SKM-1 treated with dmso at 0.1 percent for 144 hours (cell line): ENCODE measurements around the gene RAD23B.
A peak's percentile ranks its signal among the peaks of the same experiment; 100 is the strongest.
"Not testable (repeated sequence)": the region's sequence is repeated elsewhere in the genome, so short reads cannot be mapped to it uniquely, and the experiment has no call there.

Source experiments
- DNase-seq: peaks from one replicate; lab custom pipeline; 2025; ENCODE audit not compliant: unreplicated experiment; lab: John Stamatoyannopoulos, UW

RAD23B gene

GRCh38 chr9:107282759-107283622 is at the start of gene RAD23B:
RAD23B (plus strand) TSS chr9:107283279; CDS start chr9:107283630, 351 bp downstream.
- DNase-seq, result peak; percentile 82

- no peak for DNase-seq
Measured at GRCh38 chr9:107235765-107236442, 47.2 kb upstream of the RAD23B start.

GRCh38 chr9:107237873-107238272 is 45.2 kb upstream of the RAD23B start:
- DNase-seq, result no peak

- no peak for DNase-seq
Measured at GRCh38 chr9:107239474-107239873, 43.6 kb upstream of the RAD23B start.

GRCh38 chr9:107240260-107240659 is 42.8 kb upstream of the RAD23B start:
- DNase-seq, result no peak

- DNase-seq, result no peak
Measured at GRCh38 chr9:107242073-107243030, 40.7 kb upstream of the RAD23B start.

GRCh38 chr9:107243742-107244141 is 39.3 kb upstream of the RAD23B start:
- DNase-seq, result no peak

GRCh38 chr9:107246259-107247254 is 36.5 kb upstream of the RAD23B start:
- DNase-seq, result no peak

GRCh38 chr9:107248714-107249113 is 34.4 kb upstream of the RAD23B start:
- no peak for DNase-seq

- no peak for DNase-seq
Measured at GRCh38 chr9:107249131-107249533, 33.9 kb upstream of the RAD23B start.

- DNase-seq, result no peak
Measured at GRCh38 chr9:107249665-107250285, 33.3 kb upstream of the RAD23B start.

GRCh38 chr9:107251756-107252322 is 31.2 kb upstream of the RAD23B start:
- no peak for DNase-seq

- no peak for DNase-seq
Measured at GRCh38 chr9:107258919-107259318, 24.2 kb upstream of the RAD23B start.

GRCh38 chr9:107259751-107260313 is 23.2 kb upstream of the RAD23B start:
- not testable (repeated sequence) for DNase-seq

GRCh38 chr9:107260437-107261081 is 22.5 kb upstream of the RAD23B start:
- no peak for DNase-seq

GRCh38 chr9:107261106-107261505 is 22.0 kb upstream of the RAD23B start:
- no peak for DNase-seq

GRCh38 chr9:107263289-107263688 is 19.8 kb upstream of the RAD23B start:
- no peak for DNase-seq

- DNase-seq, result no peak
Measured at GRCh38 chr9:107266624-107267368, 16.3 kb upstream of the RAD23B start.
